Erythroblast (primary cell): Measurements from ENCODE around the gene KLRF2.

ENCODE experiments used
- GATA1 ChIP-seq: IDR thresholded peaks from 2 replicates; pipeline ENCODE4 v1.6.1; 2011; ENCODE audit warnings: low read depth, mild to moderate bottlenecking, control low read depth, low read length, moderate library complexity
- POLR2A ChIP-seq: IDR thresholded peaks from 2 replicates; pipeline ENCODE4 v1.6.1; 2011; ENCODE audit warnings: mild to moderate bottlenecking, low read length

DNA sequence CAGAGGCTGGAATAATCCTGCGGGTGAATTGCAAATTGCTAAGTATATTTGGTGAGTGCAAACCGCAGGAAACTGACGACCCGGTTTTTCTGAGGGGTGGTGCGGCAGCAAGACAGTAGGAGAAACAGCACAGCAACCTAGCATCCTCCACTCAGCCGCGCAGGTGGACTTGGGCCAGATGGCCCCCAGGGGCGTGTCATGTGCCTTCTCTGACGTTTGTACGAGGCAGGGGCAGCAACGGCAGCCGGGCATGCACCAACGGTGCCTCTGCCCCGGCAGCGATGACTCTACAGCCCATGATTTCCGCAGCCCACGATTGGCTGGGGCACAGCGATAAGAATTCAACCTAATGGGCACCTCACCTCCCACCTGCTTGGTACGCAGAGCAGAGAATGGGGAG lies 62.0 kb downstream of the KLRF2 start:
- no peak for TF ChIP-seq POLR2A
- no peak for TF ChIP-seq GATA1
